Measurements from ENCODE around the gene MAP3K1.

GRCh38 chr5:56919942-56920662, 104.8 kb downstream of the MAP3K1 start:
- TF ChIP-seq TAF1 (IDR thresholded peaks at IDR 0.05; ENCODE audit: borderline replicate concordance, insufficient read depth, low read length) (no peak), SIN3A (IDR thresholded peaks at IDR 0.05; ENCODE audit: borderline replicate concordance, insufficient read depth, low read length) (no peak), FOXP2 (optimal IDR thresholded peaks at IDR 0.05; ENCODE audit: borderline replicate concordance, extremely low read depth, extremely low read length, insufficient read depth) (no peak)

Measured in PFSK-1 (cell line).